ES-I3 (cell line): ENCODE data around the gene STAT2.
"Not testable (repeated sequence)": the region's sequence is repeated elsewhere in the genome, so short reads cannot be mapped to it uniquely, and the experiment has no call there.

Experiments used
- H3K36me3 ChIP-seq: 2 replicates; pipeline ENCODE4 v1.6.1; 2013; ENCODE audit warnings: mild to moderate bottlenecking, low read length, control low read depth, moderate library complexity; ENCODE audit not compliant: insufficient read depth
- H3K4me1 ChIP-seq: 2 replicates; pipeline ENCODE4 v1.6.1; 2013; ENCODE audit warnings: mild to moderate bottlenecking, control low read depth, low read length; ENCODE audit not compliant: insufficient read depth
- H3K9ac ChIP-seq: 2 replicates; pipeline ENCODE4 v1.6.1; 2013; ENCODE audit warnings: low read depth, mild to moderate bottlenecking, low read length, moderate library complexity
- H3K9me3 ChIP-seq: 2 replicates; pipeline ENCODE4 v1.6.1; 2013; ENCODE audit warnings: mild to moderate bottlenecking, low read length, moderate library complexity; ENCODE audit not compliant: control insufficient read depth, insufficient read depth

STAT2 gene

DNA sequence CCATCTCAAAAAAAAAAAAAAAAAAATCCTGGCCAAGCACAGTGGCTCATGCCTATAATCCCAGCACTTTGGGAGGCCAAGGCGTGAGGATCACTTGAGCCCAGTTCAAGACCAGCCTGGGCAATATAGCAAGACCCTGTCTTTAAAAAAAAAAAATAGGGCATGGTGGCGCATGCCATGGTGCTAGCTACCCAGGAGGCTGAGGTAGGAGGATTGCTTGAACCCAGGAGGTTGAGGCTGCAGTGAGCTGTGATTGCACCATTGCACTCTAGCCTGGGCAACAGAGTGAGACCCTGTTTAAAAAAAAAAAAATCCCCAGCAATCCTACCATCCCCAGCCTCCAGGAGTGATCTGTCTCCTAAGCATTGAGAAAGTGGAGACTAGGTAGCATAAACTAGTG, 17.6 kb downstream of the STAT2 start:
- H3K4me1 ChIP-seq, result peaks cover 17% of the 10 kb centered on the region
- not testable (repeated sequence) for H3K9ac ChIP-seq, H3K36me3 ChIP-seq, H3K9me3 ChIP-seq

DNA sequence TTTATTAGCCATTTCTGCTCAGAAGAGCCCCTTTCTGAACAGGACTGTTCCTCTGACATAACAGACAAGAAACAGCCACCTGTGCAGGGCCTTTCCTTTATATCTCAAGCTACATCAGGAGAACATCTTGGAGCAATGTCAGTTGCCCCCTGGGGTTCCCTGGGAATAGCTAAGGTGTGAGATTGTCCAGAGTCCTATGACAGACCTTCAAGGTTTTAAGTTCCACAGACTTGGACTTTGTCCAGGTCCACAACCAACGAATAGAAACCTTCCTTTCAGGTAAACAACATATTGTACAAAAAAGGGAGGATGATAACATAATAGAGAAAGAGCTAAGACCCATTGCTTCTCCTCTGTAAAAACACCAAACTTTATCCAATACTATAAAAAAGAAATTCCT, 18.3 kb downstream of the STAT2 start:
- Histone ChIP-seq H3K9ac (no peak overlapping the region), H3K9me3 (no peaks in the 10 kb centered on the region), H3K36me3 (peaks cover 3% of the 10 kb centered on the region; the same call in 1 of the 2 replicates), H3K4me1 (peaks cover 20% of the 10 kb centered on the region)

DNA sequence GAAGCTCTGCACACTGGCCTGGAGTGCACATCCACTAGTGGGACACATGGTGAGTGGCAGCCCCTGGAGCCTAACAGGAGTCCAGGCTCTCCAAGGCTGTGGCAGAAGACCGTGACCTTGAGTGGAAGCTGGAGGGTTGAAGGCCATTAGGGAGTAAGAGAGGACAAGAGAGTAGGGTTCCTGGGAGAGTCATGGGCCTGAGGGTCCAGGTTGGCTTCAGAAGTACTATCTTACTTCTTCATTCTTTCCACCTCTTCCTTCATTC, 20.8 kb downstream of the STAT2 start:
- peaks cover 27% of the 10 kb centered on the region for H3K4me1 ChIP-seq
- H3K9ac ChIP-seq, result peak overlapping the region; percentile 34; the same call in 1 of the 2 replicates
- no peaks in the 10 kb centered on the region for H3K9me3 ChIP-seq
- peaks cover 3% of the 10 kb centered on the region; the same call in 1 of the 2 replicates for H3K36me3 ChIP-seq

DNA sequence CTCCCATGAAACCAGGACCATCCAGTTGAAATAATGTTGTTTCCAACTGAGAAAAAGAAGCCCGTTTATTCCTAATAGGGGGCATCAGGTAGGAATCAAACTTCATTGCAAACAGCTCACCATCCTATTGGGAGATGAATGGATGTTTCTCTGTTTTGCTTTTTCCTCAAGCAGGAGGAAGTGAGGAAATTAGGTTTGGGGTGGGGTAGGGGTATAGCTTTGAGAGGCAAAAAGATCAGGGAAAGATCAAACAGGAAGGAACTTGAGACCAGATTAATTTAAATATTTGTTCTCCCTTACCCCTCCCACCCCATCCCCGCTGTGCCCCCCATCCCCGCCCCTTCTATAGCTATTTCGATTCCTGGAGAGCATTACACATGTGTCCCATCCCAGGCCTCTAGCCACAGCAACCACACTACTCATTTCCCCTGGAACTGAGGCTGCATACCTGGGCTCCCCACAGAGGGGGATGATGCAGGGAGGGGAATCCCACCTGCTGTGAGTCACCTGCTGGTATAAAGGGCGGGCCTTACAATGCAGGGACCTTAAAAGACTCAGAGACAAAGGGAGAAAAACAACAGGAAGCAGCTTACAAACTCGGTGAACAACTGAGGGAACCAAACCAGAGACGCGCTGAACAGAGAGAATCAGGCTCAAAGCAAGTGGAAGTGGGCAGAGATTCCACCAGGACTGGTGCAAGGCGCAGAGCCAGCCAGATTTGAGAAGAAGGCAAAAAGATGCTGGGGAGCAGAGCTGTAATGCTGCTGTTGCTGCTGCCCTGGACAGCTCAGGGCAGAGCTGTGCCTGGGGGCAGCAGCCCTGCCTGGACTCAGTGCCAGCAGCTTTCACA, 21.4 kb downstream of the STAT2 start, which contains the start of gene IL23A:
Gene IL23A, plus strand, starts transcription at position 577 of the 850 bp plus-strand sequence. Its CDS starts 161 bp downstream, at position 738.
- Histone ChIP-seq H3K9me3 (no peaks in the 10 kb centered on the region), H3K4me1 (peaks cover 27% of the 10 kb centered on the region), H3K36me3 (peaks cover 3% of the 10 kb centered on the region; the same call in 1 of the 2 replicates), H3K9ac (peak within 1 kb of the TSS; percentile 34; the same call in 1 of the 2 replicates)

DNA sequence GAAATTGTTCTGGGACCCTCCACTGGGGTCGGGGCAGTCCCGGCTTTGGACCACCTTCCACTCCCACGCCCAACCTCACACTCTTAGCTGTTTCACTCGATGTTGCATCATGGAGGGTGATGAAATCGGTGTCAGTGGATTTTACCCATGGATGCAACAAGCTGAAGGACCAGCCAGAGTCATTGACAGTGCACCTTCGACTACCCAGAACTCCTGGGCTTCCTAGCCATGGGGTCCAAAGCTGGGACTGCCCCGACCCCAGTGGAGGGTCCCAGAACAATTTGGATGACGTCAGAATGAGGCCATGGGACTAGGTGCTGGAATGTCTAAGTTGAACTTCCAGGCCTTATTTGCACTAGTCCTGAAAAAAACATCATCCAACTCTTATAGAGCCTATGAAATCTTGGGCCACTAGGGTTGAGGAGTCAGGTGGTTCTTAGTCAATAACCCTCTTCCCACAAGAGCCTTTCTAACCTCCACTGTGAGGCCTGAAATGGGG, 22.1 kb downstream of the STAT2 start:
- Histone ChIP-seq H3K9me3 (no peaks in the 10 kb centered on the region), H3K9ac (no peak overlapping the region), H3K4me1 (peaks cover 27% of the 10 kb centered on the region), H3K36me3 (no peaks in the 10 kb centered on the region)

- Histone ChIP-seq H3K4me1 (peaks cover 27% of the 10 kb centered on the region), H3K36me3 (no peaks in the 10 kb centered on the region), H3K9ac (no peak overlapping the region), H3K9me3 (no peaks in the 10 kb centered on the region)
Observed at GRCh38 chr12:56336361-56337167, 23.3 kb downstream of the STAT2 start.

DNA sequence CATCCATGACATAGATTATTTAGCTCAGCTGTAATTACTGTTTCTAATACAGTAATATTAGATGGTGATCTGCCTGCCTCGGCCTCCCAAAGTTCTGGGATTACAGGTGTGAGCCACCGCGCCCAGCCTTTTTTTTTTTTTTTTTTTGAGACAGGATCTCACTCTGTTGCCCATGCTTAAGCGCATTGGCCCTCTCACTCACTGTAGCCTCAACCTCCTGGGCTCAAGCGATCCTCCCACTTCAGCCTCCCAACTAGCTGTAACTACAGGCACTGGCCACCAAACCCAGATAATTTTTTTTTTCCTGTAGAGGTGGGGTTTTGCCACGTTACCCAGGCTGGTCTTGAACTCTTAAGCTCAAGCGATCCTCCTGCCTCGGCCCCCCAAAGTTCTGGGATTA, 24.4 kb downstream of the STAT2 start:
- not testable (repeated sequence) for H3K9me3 ChIP-seq, H3K36me3 ChIP-seq, H3K9ac ChIP-seq
- H3K4me1 ChIP-seq, result peaks cover 27% of the 10 kb centered on the region

DNA sequence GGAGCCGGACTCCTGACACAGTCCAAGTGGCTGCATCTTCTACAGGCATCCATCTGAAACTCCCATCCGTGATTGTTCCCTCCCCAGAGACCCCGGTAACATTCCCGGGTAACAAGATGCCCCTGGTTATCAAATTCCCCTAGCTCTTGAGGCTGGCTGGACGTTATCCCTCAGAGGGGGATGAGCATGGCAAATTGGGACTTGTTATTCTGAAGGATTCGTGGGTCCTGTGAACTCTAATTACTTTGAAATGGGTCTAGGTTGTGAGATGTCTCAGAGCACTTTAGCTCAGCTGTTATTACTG, 25.5 kb downstream of the STAT2 start:
- Histone ChIP-seq H3K9ac (peak overlapping the region; percentile 84), H3K9me3 (no peaks in the 10 kb centered on the region), H3K36me3 (no peaks in the 10 kb centered on the region), H3K4me1 (peaks cover 27% of the 10 kb centered on the region)

GRCh38 chr12:56333679-56334489, 26.0 kb downstream of the STAT2 start, which contains the start of gene PAN2:
PAN2 (minus strand) TSS chr12:56334000; CDS start chr12:56333094, 906 bp downstream.
- H3K9me3 ChIP-seq, result no peaks in the 10 kb centered on the region
- peaks cover 21% of the 10 kb centered on the region for H3K4me1 ChIP-seq
- no peaks in the 10 kb centered on the region for H3K36me3 ChIP-seq
- peak within 1 kb of the TSS; percentile 84 for H3K9ac ChIP-seq

- Histone ChIP-seq H3K4me1 (peaks cover 18% of the 10 kb centered on the region), H3K9ac (peak overlapping the region; percentile 84), H3K36me3 (no peaks in the 10 kb centered on the region), H3K9me3 (no peaks in the 10 kb centered on the region)
Observed at GRCh38 chr12:56333197-56333678, 26.7 kb downstream of the STAT2 start.

GRCh38 chr12:56332512-56333196, 27.3 kb downstream of the STAT2 start:
- Histone ChIP-seq H3K9me3 (no peaks in the 10 kb centered on the region), H3K9ac (peak overlapping the region; percentile 84), H3K4me1 (peaks cover 12% of the 10 kb centered on the region), H3K36me3 (no peaks in the 10 kb centered on the region)

GRCh38 chr12:56330936-56331490, 28.9 kb downstream of the STAT2 start:
- Histone ChIP-seq H3K9ac (no peak overlapping the region), H3K9me3 (no peaks in the 10 kb centered on the region), H3K4me1 (peaks cover 4% of the 10 kb centered on the region), H3K36me3 (no peaks in the 10 kb centered on the region)

- Histone ChIP-seq H3K36me3 (peaks cover 11% of the 10 kb centered on the region; the same call in 1 of the 2 replicates), H3K9ac (no peak overlapping the region), H3K4me1 (no peaks in the 10 kb centered on the region), H3K9me3 (no peaks in the 10 kb centered on the region)
Observed at GRCh38 chr12:56326533-56326932, 33.4 kb downstream of the STAT2 start.
